ENCODE data around the gene MEIS2.

- TF ChIP-seq CTCF (conservative IDR thresholded peaks at IDR 0.05; ENCODE audit: low read depth, low read length): no peak
- no peak for TF ChIP-seq EZH2 (IDR thresholded peaks at IDR 0.05; ENCODE audit: borderline replicate concordance, low read depth, low read length, poor library complexity, severe bottlenecking)
Measured at GRCh38 chr15:37104424-37104981, 4.2 kb upstream of the MEIS2 start.

Measured in A673 (cell line).